ENCODE results near the gene IRF8.

IRF8 gene

DNA sequence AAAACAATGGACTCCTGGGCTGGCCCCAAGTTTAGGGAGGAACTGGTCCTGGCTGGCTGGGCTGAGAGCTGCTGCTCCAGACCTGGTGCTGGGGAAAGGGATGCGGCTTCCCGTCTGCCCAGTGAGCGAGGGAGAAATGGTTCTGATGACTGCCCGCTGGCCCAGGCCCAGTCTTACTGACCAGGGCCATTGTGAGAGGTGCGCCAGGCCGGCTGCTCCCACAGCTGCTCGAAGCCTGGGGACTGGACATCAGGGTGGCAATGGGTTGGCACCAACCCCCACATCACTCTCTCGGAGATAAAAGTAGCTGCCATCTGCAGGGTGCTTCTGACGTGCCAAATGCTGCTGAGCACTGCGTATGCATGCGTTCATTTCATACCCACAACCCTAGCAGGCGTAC lies 53.2 kb downstream of the IRF8 start:
- Histone ChIP-seq H2AFZ (ENCODE audit: low read depth, low read length) (no peak overlapping the region), H3K27me3 (ENCODE audit: control insufficient read depth in 1 of 2, insufficient read depth in 1 of 2, low read length in 2 of 2) (peaks cover 0 to 64% of the 10 kb centered on the region in 2 experiments), H3K36me3 (ENCODE audit: control insufficient read depth in 1 of 2, insufficient read depth in 2 of 2, low read depth in 1 of 2, low read length in 2 of 2) (no peaks in the 10 kb centered on the region), H3K18ac (ENCODE audit: low read depth in 1 of 2, low read length in 2 of 2) (no peak overlapping the region), H2BK5ac (ENCODE audit: low read depth, low read length, poor library complexity, severe bottlenecking) (no peak overlapping the region), H2BK15ac (ENCODE audit: low read depth, poor library complexity, severe bottlenecking) (no peak overlapping the region), H3K79me1 (replicated peaks; ENCODE audit: low read length, poor library complexity, severe bottlenecking) (no peaks in the 10 kb centered on the region), H2BK120ac (ENCODE audit: low read depth, low read length) (no peak overlapping the region), H3K4me1 (ENCODE audit: control insufficient read depth, insufficient read depth, low read depth, low read length) (no peaks in the 10 kb centered on the region), H3K4me3 (ENCODE audit: insufficient read depth in 1 of 2, low read depth in 1 of 2, low read length in 2 of 2) (no peak overlapping the region), H3K4ac (ENCODE audit: low read depth in 1 of 2, low read length in 2 of 2) (no peak overlapping the region), H4K8ac (ENCODE audit: low read length) (no peak overlapping the region), H3K4me2 (ENCODE audit: low read length, poor library complexity, severe bottlenecking) (no peak overlapping the region), H2AK5ac (ENCODE audit: low read length, severe bottlenecking) (no peak overlapping the region), H3K9me3 (ENCODE audit: control insufficient read depth, low read length) (no peaks in the 10 kb centered on the region), H3K27ac (ENCODE audit: low read length, poor library complexity, severe bottlenecking) (no peak overlapping the region), H3K9ac (ENCODE audit: low read length) (no peak overlapping the region), H3K23ac (ENCODE audit: low read length in 2 of 2) (no peak overlapping the region), H4K91ac (ENCODE audit: low read length) (peak overlapping the region; percentile 77), H3K14ac (ENCODE audit: low read length in 2 of 2) (no peak overlapping the region), H2BK12ac (ENCODE audit: low read length in 2 of 2) (no peak overlapping the region)
- no peak for DNase-seq
- 93% methylated on average over 12 of the region's 12 CpGs for WGBS

GRCh38 chr16:85952811-85953210 lies 53.8 kb downstream of the IRF8 start:
- no peak overlapping the region for H3K4me2 ChIP-seq (ENCODE audit: low read length, poor library complexity, severe bottlenecking)
- H3K4me3 ChIP-seq (ENCODE audit: insufficient read depth in 1 of 2, low read depth in 1 of 2, low read length in 2 of 2) = no peak overlapping the region
- H3K4me1 ChIP-seq (ENCODE audit: control insufficient read depth, insufficient read depth, low read depth, low read length) = no peaks in the 10 kb centered on the region
- H2BK5ac ChIP-seq (ENCODE audit: low read depth, low read length, poor library complexity, severe bottlenecking) = no peak overlapping the region
- no peak overlapping the region for H3K9ac ChIP-seq (ENCODE audit: low read length)
- no peak for DNase-seq
- H3K27me3 ChIP-seq (ENCODE audit: control insufficient read depth in 1 of 2, insufficient read depth in 1 of 2, low read length in 2 of 2) = peaks cover 0 to 58% of the 10 kb centered on the region in 2 experiments
- H2AK5ac ChIP-seq (ENCODE audit: low read length, severe bottlenecking) = no peak overlapping the region
- H3K23ac ChIP-seq (ENCODE audit: low read length in 2 of 2) = no peak overlapping the region
- no peaks in the 10 kb centered on the region for H3K79me1 ChIP-seq (replicated peaks; ENCODE audit: low read length, poor library complexity, severe bottlenecking)
- no peak overlapping the region for H2BK12ac ChIP-seq (ENCODE audit: low read length in 2 of 2)
- H2BK15ac ChIP-seq (ENCODE audit: low read depth, poor library complexity, severe bottlenecking) = no peak overlapping the region
- H3K27ac ChIP-seq (ENCODE audit: low read length, poor library complexity, severe bottlenecking) = no peak overlapping the region
- H3K14ac ChIP-seq (ENCODE audit: low read length in 2 of 2) = no peak overlapping the region
- H3K9me3 ChIP-seq (ENCODE audit: control insufficient read depth, low read length) = no peaks in the 10 kb centered on the region
- H3K4ac ChIP-seq (ENCODE audit: low read depth in 1 of 2, low read length in 2 of 2) = no peak overlapping the region
- no peak overlapping the region for H4K91ac ChIP-seq (ENCODE audit: low read length)
- 89% methylated on average over 4 of the region's 5 CpGs for WGBS
- no peak overlapping the region for H2BK120ac ChIP-seq (ENCODE audit: low read depth, low read length)
- H4K8ac ChIP-seq (ENCODE audit: low read length) = no peak overlapping the region
- H3K36me3 ChIP-seq (ENCODE audit: control insufficient read depth in 1 of 2, insufficient read depth in 2 of 2, low read depth in 1 of 2, low read length in 2 of 2) = no peaks in the 10 kb centered on the region
- no peak overlapping the region for H2AFZ ChIP-seq (ENCODE audit: low read depth, low read length)
- H3K18ac ChIP-seq (ENCODE audit: low read depth in 1 of 2, low read length in 2 of 2) = no peak overlapping the region

GRCh38 chr16:85954927-85955519 lies 56.1 kb downstream of the IRF8 start:
- H3K27me3 ChIP-seq (ENCODE audit: control insufficient read depth in 1 of 2, insufficient read depth in 1 of 2, low read length in 2 of 2) = peaks cover 0 to 52% of the 10 kb centered on the region in 2 experiments
- 89% methylated on average over 12 of the region's 12 CpGs for WGBS
- H2AK5ac ChIP-seq (ENCODE audit: low read length, severe bottlenecking) = no peak overlapping the region
- H3K9ac ChIP-seq (ENCODE audit: low read length) = no peak overlapping the region
- H3K4me3 ChIP-seq (ENCODE audit: insufficient read depth in 1 of 2, low read depth in 1 of 2, low read length in 2 of 2) = no peak overlapping the region
- no peak overlapping the region for H2BK5ac ChIP-seq (ENCODE audit: low read depth, low read length, poor library complexity, severe bottlenecking)
- H3K18ac ChIP-seq (ENCODE audit: low read depth in 1 of 2, low read length in 2 of 2) = no peak overlapping the region
- no peak overlapping the region for H2BK15ac ChIP-seq (ENCODE audit: low read depth, poor library complexity, severe bottlenecking)
- no peaks in the 10 kb centered on the region for H3K9me3 ChIP-seq (ENCODE audit: control insufficient read depth, low read length)
- no peaks in the 10 kb centered on the region for H3K36me3 ChIP-seq (ENCODE audit: control insufficient read depth in 1 of 2, insufficient read depth in 2 of 2, low read depth in 1 of 2, low read length in 2 of 2)
- no peak overlapping the region for H3K23ac ChIP-seq (ENCODE audit: low read length in 2 of 2)
- no peak overlapping the region for H3K4ac ChIP-seq (ENCODE audit: low read depth in 1 of 2, low read length in 2 of 2)
- no peaks in the 10 kb centered on the region for H3K4me1 ChIP-seq (ENCODE audit: control insufficient read depth, insufficient read depth, low read depth, low read length)
- H2AFZ ChIP-seq (ENCODE audit: low read depth, low read length) = no peak overlapping the region
- H4K91ac ChIP-seq (ENCODE audit: low read length) = no peak overlapping the region
- no peak for DNase-seq
- H3K27ac ChIP-seq (ENCODE audit: low read length, poor library complexity, severe bottlenecking) = no peak overlapping the region
- no peak overlapping the region for H3K4me2 ChIP-seq (ENCODE audit: low read length, poor library complexity, severe bottlenecking)
- H4K8ac ChIP-seq (ENCODE audit: low read length) = no peak overlapping the region
- no peaks in the 10 kb centered on the region for H3K79me1 ChIP-seq (replicated peaks; ENCODE audit: low read length, poor library complexity, severe bottlenecking)
- no peak overlapping the region for H2BK12ac ChIP-seq (ENCODE audit: low read length in 2 of 2)
- H2BK120ac ChIP-seq (ENCODE audit: low read depth, low read length) = no peak overlapping the region
- no peak overlapping the region for H3K14ac ChIP-seq (ENCODE audit: low read length in 2 of 2)

GRCh38 chr16:85955566-85955965 lies 56.6 kb downstream of the IRF8 start:
- H3K27me3 ChIP-seq (ENCODE audit: control insufficient read depth in 1 of 2, insufficient read depth in 1 of 2, low read length in 2 of 2) = peaks cover 0 to 52% of the 10 kb centered on the region in 2 experiments
- no peak overlapping the region for H3K4ac ChIP-seq (ENCODE audit: low read depth in 1 of 2, low read length in 2 of 2)
- no peak overlapping the region for H4K91ac ChIP-seq (ENCODE audit: low read length)
- no peak for DNase-seq
- no peak overlapping the region for H3K14ac ChIP-seq (ENCODE audit: low read length in 2 of 2)
- WGBS = 95% methylated on average over 11 of the region's 11 CpGs
- no peak overlapping the region for H2AK5ac ChIP-seq (ENCODE audit: low read length, severe bottlenecking)
- no peak overlapping the region for H3K9ac ChIP-seq (ENCODE audit: low read length)
- H3K4me2 ChIP-seq (ENCODE audit: low read length, poor library complexity, severe bottlenecking) = no peak overlapping the region
- no peak overlapping the region for H2BK120ac ChIP-seq (ENCODE audit: low read depth, low read length)
- no peak overlapping the region for H3K18ac ChIP-seq (ENCODE audit: low read depth in 1 of 2, low read length in 2 of 2)
- no peaks in the 10 kb centered on the region for H3K79me1 ChIP-seq (replicated peaks; ENCODE audit: low read length, poor library complexity, severe bottlenecking)
- H4K8ac ChIP-seq (ENCODE audit: low read length) = no peak overlapping the region
- H3K4me3 ChIP-seq (ENCODE audit: insufficient read depth in 1 of 2, low read depth in 1 of 2, low read length in 2 of 2) = no peak overlapping the region
- H2BK15ac ChIP-seq (ENCODE audit: low read depth, poor library complexity, severe bottlenecking) = no peak overlapping the region
- H2BK12ac ChIP-seq (ENCODE audit: low read length in 2 of 2) = no peak overlapping the region
- H3K9me3 ChIP-seq (ENCODE audit: control insufficient read depth, low read length) = no peaks in the 10 kb centered on the region
- H3K36me3 ChIP-seq (ENCODE audit: control insufficient read depth in 1 of 2, insufficient read depth in 2 of 2, low read depth in 1 of 2, low read length in 2 of 2) = no peaks in the 10 kb centered on the region
- H3K4me1 ChIP-seq (ENCODE audit: control insufficient read depth, insufficient read depth, low read depth, low read length) = no peaks in the 10 kb centered on the region
- no peak overlapping the region for H3K27ac ChIP-seq (ENCODE audit: low read length, poor library complexity, severe bottlenecking)
- no peak overlapping the region for H3K23ac ChIP-seq (ENCODE audit: low read length in 2 of 2)
- no peak overlapping the region for H2AFZ ChIP-seq (ENCODE audit: low read depth, low read length)
- no peak overlapping the region for H2BK5ac ChIP-seq (ENCODE audit: low read depth, low read length, poor library complexity, severe bottlenecking)
